Fibroblast of the aortic adventitia (primary cell): Measurements from ENCODE around the gene WNK1. TPM values are rescaled to one million over a fixed set of nuclear protein-coding genes. Genes with fewer than 3 reads are reported as not detected.
"Not testable (repeated sequence)": the region's sequence is repeated elsewhere in the genome, so short reads cannot be mapped to it uniquely, and the experiment has no call there.

Source experiments
- DNase-seq: peaks from one replicate; pipeline ENCODE4 v3.0.0-alpha.2; 2010; ENCODE audit warnings: low read depth
- H3K4me3 ChIP-seq: 2 replicates; pipeline ENCODE4 v1.5.1; 2011; ENCODE audit warnings: low read depth, mild to moderate bottlenecking, control low read depth, low read length, moderate library complexity
- CTCF ChIP-seq: IDR thresholded peaks from 2 replicates; pipeline ENCODE4 v1.5.1; 2011; ENCODE audit warnings: mild to moderate bottlenecking, low read length, control low read depth, inconsistent platforms; ENCODE audit not compliant: insufficient read depth
- total RNA-seq: library from RNA; depleted of rRNA; stranded (reverse); fragments of >200 nt; gene quantifications from 2 replicates; pipeline ENCODE4 v1.2.3, GENCODE V29; 2012; ENCODE audit warnings: low replicate concordance

The WNK1 gene
- total RNA-seq, 1 donor, result 91.7 TPM

- no peak overlapping the region for H3K4me3 ChIP-seq
- DNase-seq, result peak; percentile 73
- no peak for TF ChIP-seq CTCF
These were observed 95.9 kb downstream of the WNK1 start for GRCh38 chr12:848173-848865.

GRCh38 chr12:848882-849527, 96.6 kb downstream of the WNK1 start:
- TF ChIP-seq CTCF, result no peak
- H3K4me3 ChIP-seq, result no peak overlapping the region
- peak; percentile 8 for DNase-seq

- DNase-seq, result not testable (repeated sequence)
These were observed 97.5 kb downstream of the WNK1 start for GRCh38 chr12:849733-850437.

GRCh38 chr12:851343-851742, 99.0 kb downstream of the WNK1 start:
- peak overlapping the region; percentile 18 for H3K4me3 ChIP-seq
- no peak for TF ChIP-seq CTCF
- peak; percentile 81 for DNase-seq

More at GRCh38 chr12:849733-850437, 97.5 kb downstream of the WNK1 start:
- H3K4me3 ChIP-seq, result not testable (repeated sequence)

GRCh38 chr12:851913-852312, 99.5 kb downstream of the WNK1 start:
- peak overlapping the region; percentile 45 for H3K4me3 ChIP-seq
- no peak for TF ChIP-seq CTCF
- DNase-seq, result peak; percentile 88

- peak overlapping the region; percentile 36 for H3K4me3 ChIP-seq
- no peak for DNase-seq
- TF ChIP-seq CTCF, result no peak
These were observed 100.5 kb downstream of the WNK1 start for GRCh38 chr12:852864-853263.

- peak; percentile 73 for DNase-seq
- no peak overlapping the region for H3K4me3 ChIP-seq
- TF ChIP-seq CTCF, result no peak
These were observed 105.2 kb downstream of the WNK1 start for GRCh38 chr12:857611-858010.
